ENCODE measurements around the gene PHOX2A.
"Not testable (repeated sequence)": the region's sequence is repeated elsewhere in the genome, so short reads cannot be mapped to it uniquely, and the experiment has no call there.

The PHOX2A gene

GRCh38 chr11:72244060-72244360 lies at the start of gene PHOX2A:
Gene PHOX2A, minus strand, starts transcription at chr11:72244176. Its CDS starts 172 bp downstream, at chr11:72244004.
- no peak for DNase-seq (ENCODE audit: extremely low read depth, low read depth)
- TF ChIP-seq CTCF (IDR thresholded peaks at IDR 0.05; ENCODE audit: low read depth, low read length): no peak

GRCh38 chr11:72293391-72293790 lies 49.4 kb upstream of the PHOX2A start:
- no peak for TF ChIP-seq CTCF (IDR thresholded peaks at IDR 0.05; ENCODE audit: low read depth, low read length)
- no peak for DNase-seq (ENCODE audit: extremely low read depth, low read depth)

GRCh38 chr11:72292106-72292785 lies 48.3 kb upstream of the PHOX2A start:
- no peak for TF ChIP-seq CTCF (IDR thresholded peaks at IDR 0.05; ENCODE audit: low read depth, low read length)
- no peak for DNase-seq (ENCODE audit: extremely low read depth, low read depth)

- peak; percentile 47 for TF ChIP-seq CTCF (IDR thresholded peaks at IDR 0.05; ENCODE audit: low read depth, low read length)
- DNase-seq (ENCODE audit: extremely low read depth, low read depth): not testable (repeated sequence)
These were observed 46.8 kb upstream of the PHOX2A start for GRCh38 chr11:72290741-72291140.

GRCh38 chr11:72287293-72287692 lies 43.3 kb upstream of the PHOX2A start:
- no peak for TF ChIP-seq CTCF (IDR thresholded peaks at IDR 0.05; ENCODE audit: low read depth, low read length)
- DNase-seq (ENCODE audit: extremely low read depth, low read depth): no peak

GRCh38 chr11:72283947-72284346 lies 40.0 kb upstream of the PHOX2A start:
- TF ChIP-seq CTCF (IDR thresholded peaks at IDR 0.05; ENCODE audit: low read depth, low read length): no peak

GRCh38 chr11:72280726-72281315 lies 36.8 kb upstream of the PHOX2A start:
- DNase-seq (ENCODE audit: extremely low read depth, low read depth): no peak
- TF ChIP-seq CTCF (IDR thresholded peaks at IDR 0.05; ENCODE audit: low read depth, low read length): no peak

More at GRCh38 chr11:72283947-72284346, 40.0 kb upstream of the PHOX2A start:
- DNase-seq (ENCODE audit: extremely low read depth, low read depth): no peak

All from AG09319 (cell line).